Peyer's patch (tissue), 4 donors: ENCODE data around the gene TIFAB. TPM values are rescaled to one million over a fixed set of nuclear protein-coding genes. Genes with fewer than 3 reads are reported as not detected.

Experiments
- DNase-seq, 3 donors: peaks; one replicate each; pipeline ENCODE4 v3.0.0-alpha.2; 2017 to 2019
- H3K27ac ChIP-seq, 4 donors: fragments of 200-600 bp; sonication (generic); one replicate each; pipeline ENCODE4 v1.5.1; 2016 to 2019
- H3K27me3 ChIP-seq, 2 donors: fragments of 200-600 bp; sonication (generic); one replicate each; pipeline ENCODE4 v1.5.1; 2019
- H3K36me3 ChIP-seq, 3 donors: fragments of 200-600 bp; sonication (generic); one replicate each; pipeline ENCODE4 v1.5.1; 2016 to 2019
- H3K4me1 ChIP-seq, 4 donors: fragments of 200-600 bp; sonication (generic); one replicate each; pipeline ENCODE4 v1.5.1; 2016 to 2019
- H3K4me3 ChIP-seq, 4 donors: fragments of 200-600 bp; sonication (generic); 1 replicate in 3 of 4; 2 replicates in 1 of 4; pipeline ENCODE4 v1.5.1; 2016 to 2019; ENCODE audit warnings: mild to moderate bottlenecking in 1 of 4
- H3K9me3 ChIP-seq, 4 donors: fragments of 200-600 bp; sonication (generic); one replicate each; pipeline ENCODE4 v1.5.1; 2016 to 2019; ENCODE audit warnings: mild to moderate bottlenecking in 1 of 4
- CTCF ChIP-seq, 6 experiments: fragments of 450-650 bp in 4 of 6; fragments of 200-600 bp in 2 of 6; sonication (generic) in 1 of 6; IDR thresholded peaks; one replicate each; pipeline ENCODE4 v1.5.1; 2017 to 2019; ENCODE audit warnings: antibody characterized with exemption in 6 of 6, mild to moderate bottlenecking in 3 of 6, moderate library complexity in 1 of 6
- POLR2A ChIP-seq, 2 donors: fragments of 450-650 bp; IDR thresholded peaks; one replicate each; pipeline ENCODE4 v1.5.1; 2017; ENCODE audit warnings: antibody characterized with exemption in 2 of 2, mild to moderate bottlenecking in 2 of 2, moderate library complexity in 2 of 2
- total RNA-seq, 4 donors: library from RNA; depleted of rRNA; stranded (reverse); fragments of >200 nt; gene quantifications; one replicate each; pipeline ENCODE4 v1.1.0, GENCODE V29; 2016

Gene TIFAB
- total RNA-seq, 4 donors from 2014 or later, result 0.83 TPM; not detected in 3

DNA sequence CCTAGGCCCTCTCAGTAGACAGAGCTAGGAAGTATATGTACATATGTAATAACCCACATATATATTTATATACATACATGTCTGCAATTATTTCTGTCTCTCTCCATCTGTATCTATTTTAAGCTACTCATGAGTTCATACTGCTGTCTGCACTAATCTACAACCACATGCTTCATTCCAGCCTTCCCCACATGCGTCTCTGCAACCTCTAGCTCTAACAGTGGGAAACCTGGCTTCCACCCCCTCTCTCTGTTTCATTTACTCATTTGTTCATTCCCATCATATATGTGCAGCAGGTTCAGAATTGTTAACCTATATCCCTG, 28.3 kb downstream of the TIFAB start:
- H3K27me3 ChIP-seq, result no peaks in the 10 kb centered on the region
- peaks cover 0 to 5% (median 2%) of the 10 kb centered on the region in 4 donors for H3K9me3 ChIP-seq
- no peak for TF ChIP-seq CTCF (IDR thresholded peaks at IDR 0.05)
- TF ChIP-seq POLR2A (IDR thresholded peaks at IDR 0.05), result no peak
- no peaks in the 10 kb centered on the region for H3K36me3 ChIP-seq
- peaks cover 0 to 20% (median 0%) of the 10 kb centered on the region in 4 donors for H3K4me1 ChIP-seq
- peak overlapping the region in 2 of 4 donors; percentile 43 to 73 for H3K27ac ChIP-seq
- H3K4me3 ChIP-seq, result no peak overlapping the region
- DNase-seq, result no peak

- H3K27me3 ChIP-seq, result no peaks in the 10 kb centered on the region
- peak in 1 of 3 donors; percentile 67 for DNase-seq
- H3K27ac ChIP-seq, result peak overlapping the region in 2 of 4 donors; percentile 43 to 73
- H3K36me3 ChIP-seq, result no peaks in the 10 kb centered on the region
- H3K4me1 ChIP-seq, result peaks cover 0 to 20% (median 0%) of the 10 kb centered on the region in 4 donors
- TF ChIP-seq POLR2A (IDR thresholded peaks at IDR 0.05) (no peak), CTCF (IDR thresholded peaks at IDR 0.05) (no peak)
- peaks cover 0 to under 1% (median 0%) of the 10 kb centered on the region in 4 donors for H3K9me3 ChIP-seq
- no peak overlapping the region for H3K4me3 ChIP-seq
Observed at GRCh38 chr5:135423146-135423845, 28.9 kb downstream of the TIFAB start.

DNA sequence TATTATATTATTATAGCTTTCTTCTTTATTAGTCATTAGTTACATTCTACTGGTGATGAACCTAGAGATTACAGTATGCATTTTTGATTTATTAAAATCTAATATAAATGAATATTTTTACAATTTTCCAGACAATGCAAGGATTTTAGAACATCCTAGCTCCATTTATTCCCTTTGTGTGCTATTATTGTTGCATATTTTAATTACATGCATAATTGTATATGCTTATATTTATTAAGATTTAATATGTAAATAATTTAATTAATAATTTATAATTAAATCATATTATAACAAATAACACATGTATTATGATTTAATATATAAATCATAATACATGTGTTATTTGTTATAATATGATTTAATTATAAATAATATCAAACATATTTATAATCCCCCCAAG, 29.7 kb downstream of the TIFAB start:
- TF ChIP-seq POLR2A (IDR thresholded peaks at IDR 0.05), result no peak
- TF ChIP-seq CTCF (IDR thresholded peaks at IDR 0.05), result no peak
- no peaks in the 10 kb centered on the region for H3K27me3 ChIP-seq

GRCh38 chr5:135417083-135417482, 35.1 kb downstream of the TIFAB start:
- Histone ChIP-seq H3K4me1 (no peaks in the 10 kb centered on the region), H3K36me3 (no peaks in the 10 kb centered on the region), H3K27me3 (no peaks in the 10 kb centered on the region), H3K4me3 (no peak overlapping the region), H3K27ac (no peak overlapping the region), H3K9me3 (no peaks in the 10 kb centered on the region)
- no peak for DNase-seq
- TF ChIP-seq POLR2A (IDR thresholded peaks at IDR 0.05) (no peak), CTCF (IDR thresholded peaks at IDR 0.05) (no peak)

More for the DNA sequence above, 29.7 kb downstream of the TIFAB start:
- peaks cover 0 to 20% (median 0%) of the 10 kb centered on the region in 4 donors for H3K4me1 ChIP-seq
- DNase-seq, result no peak
- H3K9me3 ChIP-seq, result no peaks in the 10 kb centered on the region
- no peak overlapping the region for H3K4me3 ChIP-seq
- no peak overlapping the region for H3K27ac ChIP-seq
- no peaks in the 10 kb centered on the region for H3K36me3 ChIP-seq

- no peak for DNase-seq
- TF ChIP-seq CTCF (IDR thresholded peaks at IDR 0.05) (no peak), POLR2A (IDR thresholded peaks at IDR 0.05) (no peak)
- Histone ChIP-seq H3K4me1 (peaks cover 0 to 9% (median 0%) of the 10 kb centered on the region in 4 donors), H3K27me3 (no peaks in the 10 kb centered on the region), H3K27ac (no peak overlapping the region), H3K36me3 (no peaks in the 10 kb centered on the region), H3K4me3 (no peak overlapping the region), H3K9me3 (no peaks in the 10 kb centered on the region)
Observed at GRCh38 chr5:135405082-135405481, 47.1 kb downstream of the TIFAB start.
